Transverse colon (tissue), 4 donors: ENCODE results near the gene CEBPB. TPM values are rescaled to one million over a fixed set of nuclear protein-coding genes. Genes with fewer than 3 reads are reported as not detected.

Experiments
- DNase-seq: peaks from one replicate; pipeline ENCODE4 v3.0.0-alpha.2; 2019
- H3K27ac ChIP-seq, 4 donors: fragments of 200-600 bp; sonication (generic); 2 replicates each; pipeline ENCODE4 v1.5.1; 2016 to 2018; ENCODE audit warnings: inconsistent platforms in 4 of 4
- H3K27me3 ChIP-seq: fragments of 200-600 bp; sonication (generic); 2 replicates; pipeline ENCODE4 v1.5.1; 2017; ENCODE audit warnings: inconsistent platforms
- H3K36me3 ChIP-seq, 4 donors: fragments of 200-600 bp; sonication (generic); 2 replicates each; pipeline ENCODE4 v1.5.1; 2017 to 2019; ENCODE audit warnings: inconsistent platforms in 4 of 4
- H3K4me1 ChIP-seq, 4 donors: fragments of 200-600 bp; sonication (generic); 2 replicates each; pipeline ENCODE4 v1.5.1; 2017 to 2020; ENCODE audit warnings: inconsistent platforms in 4 of 4
- H3K4me3 ChIP-seq, 4 donors: fragments of 200-600 bp; sonication (generic); 1 replicate in 1 of 4; 2 replicates in 3 of 4; pipeline versions ENCODE4 v1.5.1 to v1.6.1; 2017 to 2019; ENCODE audit warnings: inconsistent platforms in 4 of 4
- H3K9me3 ChIP-seq, 2 donors: fragments of 200-600 bp; sonication (generic); 2 replicates each; pipeline ENCODE4 v1.5.1; 2017 to 2019; ENCODE audit warnings: inconsistent platforms in 2 of 2
- CTCF ChIP-seq, 5 experiments: fragments of 200-600 bp in 3 of 5; fragments of 450-650 bp in 2 of 5; sonication (generic) in 3 of 5; IDR thresholded peaks; 1 replicate in 2 of 5; 2 replicates in 3 of 5; pipeline ENCODE4 v1.5.1; 2016 to 2017; ENCODE audit warnings: antibody characterized with exemption in 5 of 5, inconsistent platforms in 3 of 5, mild to moderate bottlenecking in 2 of 5, moderate library complexity in 1 of 5
- EP300 ChIP-seq: sonication (generic); formaldehyde crosslinking; IDR thresholded peaks from one replicate; pipeline ENCODE4 v1.6.1; 2017; ENCODE audit warnings: antibody characterized with exemption, low read depth
- POLR2A ChIP-seq: fragments of 450-650 bp; IDR thresholded peaks from one replicate; pipeline ENCODE4 v1.6.1; 2016; ENCODE audit warnings: antibody characterized with exemption, mild to moderate bottlenecking, moderate library complexity
- POLR2AphosphoS5 ChIP-seq, 3 donors: sonication (generic); formaldehyde crosslinking; IDR thresholded peaks; one replicate each; pipeline ENCODE4 v1.6.1; 2016; ENCODE audit warnings: antibody characterized with exemption in 3 of 3
- WGBS, 2 donors: methylation state at CpG; one replicate each; pipeline ENCODE4 v1.1.5; 2018; ENCODE audit warnings: low coverage in 1 of 2; 5-methylcytosine and 5-hydroxymethylcytosine counted together
- in situ Hi-C, 4 donors: fragments of 200-750 bp; cut with MboI; loops; one replicate each; pipeline versions ENCODE4 v1.15.0 to v1.15.1; 2017; ENCODE audit warnings: low sequenced_read_pairs in 3 of 4, low pct_ligation_motif_present in 1 of 4, low pct_unique_long_range_greater_than_20kb in 1 of 4
- intact Hi-C: fragments of 100-400 bp; cut with DNase I; formaldehyde crosslinking; loops from one replicate; pipeline ENCODE4 v1.15.1; 2023; ENCODE audit warnings: low total_unique reads
- total RNA-seq, 4 donors: library from RNA; depleted of rRNA; stranded (reverse); fragments of >200 nt; gene quantifications; one replicate each; pipeline ENCODE4 v1.1.0, GENCODE V29; 2016

The CEBPB gene
- total RNA-seq, 4 donors from 2014 or later: 26.1 to 78.9 (median 57.1) TPM

GRCh38 chr20:50224052-50224451, 33.4 kb downstream of the CEBPB start:
- DNase-seq: no peak
- 78% methylated on average over 1 of the region's 1 CpG; no CpG with 5 or more reads in 1 of the 2 donors for WGBS, 2 donors
- Histone ChIP-seq H3K27me3 (no peaks in the 10 kb centered on the region), H3K9me3 (no peaks in the 10 kb centered on the region), H3K36me3 (no peaks in the 10 kb centered on the region), H3K27ac (peak overlapping the region; percentile 48 to 68 (median 57)), H3K4me3 (no peak overlapping the region), H3K4me1 (peaks cover 0 to 6% (median 4%) of the 10 kb centered on the region in 4 donors)
- TF ChIP-seq CTCF (IDR thresholded peaks at IDR 0.05) (no peak), POLR2A (no peak), POLR2AphosphoS5 (IDR thresholded peaks at IDR 0.05) (no peak), EP300 (no peak)
- in situ Hi-C loops: loop anchor here in 1 of 4 donors (25.0 kb wide), 1 partner anchor 113 kb away; no protein-coding TSS in a partner anchor
- intact Hi-C loops: no loop called here

GRCh38 chr20:50224531-50225255, 34.1 kb downstream of the CEBPB start:
- TF ChIP-seq POLR2AphosphoS5 (IDR thresholded peaks at IDR 0.05) (peak; percentile 84 to 88 (median 88)), EP300 (peak; percentile 37), POLR2A (no peak), CTCF (IDR thresholded peaks at IDR 0.05) (peak in 1 of 5 experiments; percentile 11)
- peaks cover 0 to 6% (median 4%) of the 10 kb centered on the region in 4 donors for H3K4me1 ChIP-seq
- 60 to 65% methylated on average over 5 to 10 of the region's 10 CpGs for WGBS, 2 donors
- peak; percentile 65 for DNase-seq
- H3K27ac ChIP-seq: peak overlapping the region; percentile 56 to 77 (median 61)
- no peaks in the 10 kb centered on the region for H3K36me3 ChIP-seq
- no peak overlapping the region for H3K4me3 ChIP-seq
- no peaks in the 10 kb centered on the region for H3K9me3 ChIP-seq
- in situ Hi-C loops (loop anchor here in 1 of 4 donors (25.0 kb wide), 1 partner anchor 113 kb away; no protein-coding TSS in a partner anchor), intact Hi-C loops (no loop called here)
- H3K27me3 ChIP-seq: no peaks in the 10 kb centered on the region

GRCh38 chr20:50226093-50226974, 35.7 kb downstream of the CEBPB start:
- H3K4me1 ChIP-seq: peaks cover 0 to 6% (median 4%) of the 10 kb centered on the region in 4 donors
- intact Hi-C loops: no loop called here
- 67 to 69% methylated on average over 6 to 13 of the region's 13 CpGs for WGBS, 2 donors
- H3K36me3 ChIP-seq: no peaks in the 10 kb centered on the region
- in situ Hi-C loops: no loop called here
- H3K4me3 ChIP-seq: no peak overlapping the region
- peak; percentile 45 for DNase-seq
- no peaks in the 10 kb centered on the region for H3K27me3 ChIP-seq
- H3K9me3 ChIP-seq: no peaks in the 10 kb centered on the region
- peak overlapping the region; percentile 50 to 77 (median 60) for H3K27ac ChIP-seq
- no peak for TF ChIP-seq CTCF (IDR thresholded peaks at IDR 0.05)

GRCh38 chr20:50227506-50227905, 36.9 kb downstream of the CEBPB start:
- in situ Hi-C loops (no loop called here), intact Hi-C loops (no loop called here)
- no peaks in the 10 kb centered on the region for H3K36me3 ChIP-seq
- no peaks in the 10 kb centered on the region for H3K9me3 ChIP-seq
- no peak for DNase-seq
- TF ChIP-seq POLR2AphosphoS5 (IDR thresholded peaks at IDR 0.05) (no peak), POLR2A (no peak), CTCF (IDR thresholded peaks at IDR 0.05) (no peak), EP300 (no peak)
- no peak overlapping the region for H3K27ac ChIP-seq
- no peak overlapping the region for H3K4me3 ChIP-seq
- H3K27me3 ChIP-seq: no peaks in the 10 kb centered on the region
- peaks cover 0 to 6% (median 4%) of the 10 kb centered on the region in 4 donors for H3K4me1 ChIP-seq
- WGBS, 2 donors: 85% methylated on average over 3 of the region's 3 CpGs; no CpG with 5 or more reads in 1 of the 2 donors
